GM10248 (cell line): ENCODE data around the gene RFX4.
"Not testable (repeated sequence)": the region's sequence is repeated elsewhere in the genome, so short reads cannot be mapped to it uniquely, and the experiment has no call there.

ENCODE experiments used
- CTCF ChIA-PET: fragments of 300-600 bp; sonication (Branson Sonifier 250); formaldehyde crosslinking; extraction: SDS; loops from one replicate; lab custom pipeline; 2021; ENCODE audit warnings: antibody characterized with exemption; lab: Yijun Ruan, JAX
- POLR2A ChIA-PET: fragments of 350-650 bp; sonication (Branson Sonifier 250); formaldehyde crosslinking; extraction: SDS; loops from one replicate; lab custom pipeline; 2020; ENCODE audit warnings: antibody characterized with exemption; lab: Yijun Ruan, JAX
- DNase-seq: peaks from one replicate; pipeline ENCODE4 v3.0.0; 2012; ENCODE audit errors: extremely low spot score
- TF ChIP-seq, protein P1 (sequence below): IDR thresholded peaks from 2 replicates; pipeline ENCODE4 v1.5.1; 2012; ENCODE audit warnings: mild to moderate bottlenecking, low read depth; ENCODE audit errors: extremely low read depth, missing control alignments, control extremely low read depth

Gene RFX4

DNA sequence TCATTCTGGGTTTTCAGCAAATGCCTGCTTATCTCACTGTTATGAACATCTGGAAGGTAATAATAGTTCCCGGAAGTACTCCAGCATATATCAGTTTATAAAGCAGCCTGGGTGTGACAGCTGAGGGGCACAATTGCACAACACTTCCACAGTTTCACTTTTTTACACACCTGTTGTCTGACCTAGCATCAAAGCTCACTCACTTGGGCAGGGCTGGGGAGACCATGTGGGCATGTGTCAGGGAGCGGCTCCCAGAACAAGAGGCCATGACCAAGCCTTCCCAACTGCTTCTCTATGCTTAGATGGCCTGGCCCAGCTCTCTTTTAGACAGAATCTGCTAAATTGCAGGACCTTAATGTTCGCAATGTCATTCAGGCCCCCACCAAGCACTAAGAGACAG is 140.6 kb downstream of the RFX4 start:
- ChIA-PET POLR2A (no interaction called here), CTCF (interaction anchor here (1.3 kb wide), 1 partner anchor 16 kb away, joined by 3 read pairs; no protein-coding TSS in a partner anchor)
- DNase-seq, result no peak
- TF ChIP-seq, protein P1, sequence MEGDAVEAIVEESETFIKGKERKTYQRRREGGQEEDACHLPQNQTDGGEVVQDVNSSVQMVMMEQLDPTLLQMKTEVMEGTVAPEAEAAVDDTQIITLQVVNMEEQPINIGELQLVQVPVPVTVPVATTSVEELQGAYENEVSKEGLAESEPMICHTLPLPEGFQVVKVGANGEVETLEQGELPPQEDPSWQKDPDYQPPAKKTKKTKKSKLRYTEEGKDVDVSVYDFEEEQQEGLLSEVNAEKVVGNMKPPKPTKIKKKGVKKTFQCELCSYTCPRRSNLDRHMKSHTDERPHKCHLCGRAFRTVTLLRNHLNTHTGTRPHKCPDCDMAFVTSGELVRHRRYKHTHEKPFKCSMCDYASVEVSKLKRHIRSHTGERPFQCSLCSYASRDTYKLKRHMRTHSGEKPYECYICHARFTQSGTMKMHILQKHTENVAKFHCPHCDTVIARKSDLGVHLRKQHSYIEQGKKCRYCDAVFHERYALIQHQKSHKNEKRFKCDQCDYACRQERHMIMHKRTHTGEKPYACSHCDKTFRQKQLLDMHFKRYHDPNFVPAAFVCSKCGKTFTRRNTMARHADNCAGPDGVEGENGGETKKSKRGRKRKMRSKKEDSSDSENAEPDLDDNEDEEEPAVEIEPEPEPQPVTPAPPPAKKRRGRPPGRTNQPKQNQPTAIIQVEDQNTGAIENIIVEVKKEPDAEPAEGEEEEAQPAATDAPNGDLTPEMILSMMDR, result no peak

DNA sequence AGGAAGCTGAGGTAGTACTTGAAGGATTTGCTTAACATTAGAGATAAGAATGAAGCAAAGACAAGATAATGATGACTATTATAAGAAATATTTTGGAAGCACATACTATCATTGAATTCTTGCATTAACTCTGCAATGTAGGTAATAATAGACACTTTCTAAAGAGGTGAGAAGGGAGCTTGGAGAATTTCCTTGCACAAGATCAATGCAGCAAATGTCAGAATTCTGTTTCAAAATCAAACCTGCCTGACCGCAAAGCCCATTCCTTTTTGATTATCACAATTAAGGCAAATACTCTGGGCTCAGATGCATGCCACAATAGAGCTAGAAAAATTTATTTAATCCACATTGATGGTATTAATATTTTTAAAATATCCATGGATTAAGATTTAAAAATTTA is 141.3 kb downstream of the RFX4 start:
- CTCF ChIA-PET, result interaction anchor here (1.3 kb wide), 1 partner anchor 15 kb away, joined by 3 read pairs; no protein-coding TSS in a partner anchor
- POLR2A ChIA-PET, result no interaction called here

DNA sequence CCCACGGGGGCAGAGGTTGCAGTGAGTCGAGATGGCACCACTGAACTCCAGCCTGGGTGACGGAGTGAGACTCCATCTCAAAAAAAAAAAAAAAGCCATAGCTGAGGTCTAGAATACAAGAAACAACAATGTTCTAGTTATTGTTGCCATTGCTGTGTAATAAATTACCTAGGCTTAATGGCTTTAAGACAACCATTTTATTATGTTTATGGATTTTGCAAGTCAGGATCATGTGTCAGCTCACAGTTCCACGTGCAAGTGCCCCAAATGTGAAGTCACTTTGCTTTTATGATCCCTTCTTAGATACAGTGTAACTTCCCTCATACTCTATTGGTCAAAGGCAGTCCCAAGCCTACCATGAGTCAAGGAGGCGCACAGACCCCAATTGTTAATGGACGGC is 142.1 kb downstream of the RFX4 start:
- DNase-seq, result no peak

More for the DNA sequence above, 141.3 kb downstream of the RFX4 start:
- no peak for DNase-seq
- TF ChIP-seq, protein P1, result no peak

DNA sequence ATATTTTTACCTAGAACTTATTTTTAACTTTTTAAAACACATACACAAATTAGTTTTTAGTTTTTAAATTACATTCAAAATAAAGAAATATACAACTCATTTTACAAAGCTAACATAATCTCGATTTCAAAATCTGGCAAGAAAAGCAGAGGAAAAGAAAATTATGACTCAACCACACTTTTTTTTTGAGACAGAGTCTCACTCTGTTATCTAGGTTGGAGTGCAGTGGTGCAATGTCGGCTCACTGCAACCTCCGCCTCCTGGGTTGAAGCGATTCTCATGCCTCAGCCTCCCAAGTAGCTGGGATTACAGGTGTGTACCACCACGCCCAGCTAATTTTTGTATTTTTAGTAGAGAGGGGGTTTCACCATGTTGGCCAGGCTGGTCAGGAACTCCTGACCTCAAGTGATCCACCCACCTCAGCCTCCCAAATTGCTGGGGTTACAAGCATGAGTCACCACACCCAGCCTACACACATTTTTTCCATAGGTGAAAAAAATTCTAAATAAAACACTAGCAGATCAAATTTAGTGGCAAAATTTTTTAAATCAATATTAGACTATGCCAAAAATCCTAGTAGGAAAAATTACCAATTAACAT is 143.9 kb downstream of the RFX4 start:
- DNase-seq, POLR2A ChIA-PET, CTCF ChIA-PET: not testable (repeated sequence)

More for the DNA sequence above, 142.1 kb downstream of the RFX4 start:
- CTCF ChIA-PET, result no interaction called here
- POLR2A ChIA-PET, result no interaction called here
- TF ChIP-seq, protein P1, result no peak

DNA sequence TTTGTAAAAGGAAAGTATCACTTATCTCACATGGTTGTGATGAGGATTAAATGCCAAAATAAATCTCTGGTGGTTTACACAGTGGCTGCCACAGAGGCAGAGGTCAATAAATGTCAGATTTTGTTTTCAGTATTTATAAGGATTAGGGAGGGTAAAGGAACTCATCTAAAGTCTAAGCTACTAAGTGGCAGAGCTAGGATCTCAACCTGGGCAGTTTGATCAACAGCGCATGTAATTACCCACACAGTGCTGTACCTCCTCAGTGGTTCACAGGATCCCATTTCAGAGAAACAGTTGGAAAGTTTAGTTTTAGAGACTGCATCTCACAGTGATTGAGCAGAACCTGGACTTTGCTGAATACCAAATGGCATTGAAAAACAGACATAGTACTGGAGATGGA is 146.8 kb downstream of the RFX4 start:
- no peak for DNase-seq
- POLR2A ChIA-PET, result no interaction called here
- CTCF ChIA-PET, result interaction anchor here (1.2 to 1.9 kb wide), 5 partner anchors 10 to 20 kb away, joined by 3 to 8 read pairs (median 4); no protein-coding TSS in a partner anchor
- TF ChIP-seq, protein P1, result no peak

DNA sequence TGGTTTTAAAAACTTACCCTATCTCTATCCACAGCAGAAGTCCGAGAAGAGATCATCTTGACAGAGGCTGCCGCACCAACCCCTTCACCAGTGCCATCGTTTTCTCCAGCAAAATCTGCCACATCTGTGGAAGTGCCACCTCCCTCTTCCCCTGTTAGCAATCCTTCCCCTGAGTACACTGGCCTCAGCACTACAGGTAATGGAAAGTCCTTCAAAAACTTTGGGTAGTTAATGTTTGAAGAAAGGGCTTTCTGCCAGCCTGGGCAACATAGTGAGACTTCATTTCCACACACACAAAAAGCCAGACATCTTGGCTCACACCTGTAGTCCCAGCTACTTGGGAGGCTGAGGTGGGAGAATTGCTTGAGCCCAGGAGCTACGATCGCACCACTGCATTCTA is 150.1 kb downstream of the RFX4 start:
- no peak for DNase-seq
- TF ChIP-seq, protein P1, result no peak
- ChIA-PET POLR2A (no interaction called here), CTCF (no interaction called here)

DNA sequence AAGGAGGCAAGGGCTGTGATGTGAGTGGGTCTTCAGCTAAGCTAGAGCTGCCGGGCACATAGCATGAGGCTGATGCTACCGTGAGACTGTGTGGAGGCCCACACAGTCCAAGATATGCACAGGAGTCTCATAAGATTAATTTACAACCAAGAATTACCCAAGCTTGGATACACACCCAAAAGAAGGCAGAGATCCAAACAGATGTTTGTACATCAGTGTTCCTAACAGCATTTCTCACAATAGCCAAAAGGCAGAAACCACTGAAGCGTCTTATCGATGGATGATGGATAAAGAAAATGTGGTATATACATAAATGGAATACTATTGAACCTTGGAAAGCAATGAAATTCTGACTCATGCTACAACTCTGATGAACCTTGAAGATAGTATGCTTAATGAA is 150.9 kb downstream of the RFX4 start:
- POLR2A ChIA-PET, result no interaction called here
- CTCF ChIA-PET, result no interaction called here
- TF ChIP-seq, protein P1, result no peak
- no peak for DNase-seq
